Neural cell (in vitro differentiated cells): Measurements from ENCODE around the gene SRSF5.

ENCODE experiments used
- CTCF ChIP-seq: fragments of 450-650 bp; IDR thresholded peaks from 2 replicates; pipeline ENCODE4 v1.5.1; 2014; ENCODE audit warnings: antibody characterized with exemption, mild to moderate bottlenecking, moderate library complexity; ENCODE audit not compliant: poor library complexity, severe bottlenecking
- EP300 ChIP-seq: fragments of 450-650 bp; conservative IDR thresholded peaks from 2 replicates; pipeline ENCODE4 v1.6.1; 2014; ENCODE audit warnings: antibody characterized with exemption, mild to moderate bottlenecking, moderate library complexity; ENCODE audit not compliant: poor library complexity, severe bottlenecking
- RAD21 ChIP-seq: fragments of 450-650 bp; conservative IDR thresholded peaks from 2 replicates; pipeline ENCODE4 v1.6.1; 2014; ENCODE audit warnings: antibody characterized with exemption, mild to moderate bottlenecking, moderate library complexity

- TF ChIP-seq CTCF (no peak), EP300 (no peak), RAD21 (no peak)
Observed at GRCh38 chr14:69719501-69719951, 47.4 kb upstream of the SRSF5 start.
